K562 (cell line): ENCODE measurements around the gene MILR1. TPM values are rescaled to one million over a fixed set of nuclear protein-coding genes. Genes with fewer than 3 reads are reported as not detected.

ENCODE experiments used
- ATAC-seq: fragments of 200-7000 bp; cut with Tn5 transposase; 3 replicates; pipeline ENCODE4 v1.9.1; 2020; ENCODE audit warnings: moderate library complexity
- BruUV-seq: library from RNA; stranded (reverse); fragments of 400-500 nt; replicated peaks from 2 replicates; lab custom pipeline; 2021; lab: Mats Ljungman, UMichigan
- CTCF ChIA-PET: fragments of 300-600 bp; formaldehyde crosslinking; extraction: SDS; loops from one replicate; lab custom pipeline; 2021; ENCODE audit warnings: low intra/inter-chr PET ratio; lab: Yijun Ruan, JAX
- POLR2A ChIA-PET: fragments of 300-600, 350-650 bp; sonication (Branson Sonifier 250); formaldehyde crosslinking; extraction: SDS; loops from one replicate; lab custom pipeline; 2021; ENCODE audit warnings: antibody characterized with exemption, inconsistent platforms; lab: Yijun Ruan, JAX
- DNase-seq, 4 experiments: peaks; one replicate each; pipeline versions ENCODE4 v3.0.0 to v3.0.0-alpha.2; 2011 to 2018; ENCODE audit warnings: low spot score in 3 of 4, mixed read lengths in 3 of 4; ENCODE audit errors: extremely low read depth in 1 of 4
- FAIRE-seq: peaks from 2 replicates; lab custom pipeline; 2011; peaks lifted over from hg19 to GRCh38; lab: Jason Lieb, UNC
- H2AFZ ChIP-seq: 2 replicates; pipeline ENCODE4 v1.6.0; 2011; ENCODE audit warnings: low read depth, low read length, control low read depth, inconsistent platforms
- H3K27ac ChIP-seq: fragments of 200-600 bp; 3 replicates; pipeline ENCODE4 v1.8.0; 2011; ENCODE audit warnings: low read depth, mild to moderate bottlenecking, control low read depth, inconsistent platforms, low read length, moderate library complexity, mixed read lengths; ENCODE audit errors: extremely low read depth
- H3K27me3 ChIP-seq, 2 experiments: fragments of 300-600 bp in 1 of 2; 2 replicates in 1 of 2; 3 replicates in 1 of 2; pipeline versions ENCODE4 v1.6.0 to v1.8.0; 2011; ENCODE audit warnings: inconsistent platforms in 2 of 2, low read length in 2 of 2, mild to moderate bottlenecking in 1 of 2, mixed read lengths in 1 of 2, moderate library complexity in 1 of 2; ENCODE audit not compliant: control insufficient read depth in 2 of 2, insufficient read depth in 2 of 2
- H3K36me3 ChIP-seq: fragments of 300-600 bp; 3 replicates; pipeline ENCODE4 v1.8.0; 2011; ENCODE audit warnings: mild to moderate bottlenecking, low read length, inconsistent platforms; ENCODE audit not compliant: control insufficient read depth, insufficient read depth
- H3K4me1 ChIP-seq, 2 experiments: fragments of 200-600 bp in 1 of 2; replicated peaks in 1 of 2; 2 replicates in 1 of 2; 3 replicates in 1 of 2; pipeline versions ENCODE4 v1.5.1 to v1.8.0; 2011; ENCODE audit warnings: inconsistent platforms in 2 of 2, low read length in 2 of 2, mild to moderate bottlenecking in 1 of 2, mixed read lengths in 1 of 2, moderate library complexity in 1 of 2; ENCODE audit not compliant: control insufficient read depth in 2 of 2, insufficient read depth in 2 of 2
- H3K4me2 ChIP-seq: 2 replicates; pipeline ENCODE4 v1.6.1; 2011; ENCODE audit warnings: low read length, control low read depth, inconsistent platforms, mixed read lengths; ENCODE audit not compliant: insufficient read depth
- H3K4me3 ChIP-seq: fragments of 200-600 bp; sonication (generic), shearing (Covaris generic); 2 replicates; pipeline ENCODE4 v1.5.1; 2016; ENCODE audit warnings: control low read depth, inconsistent platforms
- H3K79me2 ChIP-seq: fragments of 200-600 bp; 3 replicates; pipeline ENCODE4 v1.8.0; 2011; ENCODE audit warnings: low read length, inconsistent platforms; ENCODE audit not compliant: control insufficient read depth, insufficient read depth
- H3K9ac ChIP-seq, 2 experiments: 2 replicates each; pipeline versions ENCODE4 v1.6.0 to v1.6.1; 2011; ENCODE audit warnings: low read depth in 2 of 2, low read length in 2 of 2, control low read depth in 1 of 2, inconsistent platforms in 1 of 2, mild to moderate bottlenecking in 1 of 2, mixed read lengths in 1 of 2; ENCODE audit not compliant: insufficient read depth in 1 of 2
- H3K9me1 ChIP-seq: one replicate; pipeline ENCODE4 v1.6.0; 2011; ENCODE audit warnings: inconsistent platforms, mild to moderate bottlenecking, low read length, moderate library complexity; ENCODE audit not compliant: control insufficient read depth, insufficient read depth
- H3K9me3 ChIP-seq: replicated peaks from 2 replicates; pipeline ENCODE4 v1.5.1; 2011; ENCODE audit warnings: low read depth, low read length, inconsistent platforms; ENCODE audit not compliant: control insufficient read depth, insufficient read depth
- H4K20me1 ChIP-seq: replicated peaks from 2 replicates; pipeline ENCODE4 v1.6.1; 2011; ENCODE audit warnings: low read length, inconsistent platforms, mixed read lengths; ENCODE audit not compliant: control insufficient read depth, insufficient read depth
- ATF6 ChIP-seq: sonication (generic); formaldehyde crosslinking; IDR thresholded peaks from 2 replicates; pipeline ENCODE4 v1.4.0; 2020; ENCODE audit warnings: mild to moderate bottlenecking, missing genetic modification reagents
- COPS2 ChIP-seq: fragments of 450-650 bp; conservative IDR thresholded peaks from 2 replicates; pipeline ENCODE4 v1.6.1; 2016; ENCODE audit warnings: mild to moderate bottlenecking, moderate library complexity
- EGR1 ChIP-seq: fragments of 450-650 bp; conservative IDR thresholded peaks from 2 replicates; pipeline ENCODE4 v1.6.1; 2017; ENCODE audit warnings: mild to moderate bottlenecking
- MAFG ChIP-seq: fragments of 450-650 bp; conservative IDR thresholded peaks from 2 replicates; pipeline ENCODE4 v1.6.1; 2016; ENCODE audit warnings: missing genetic modification characterization, missing compliant biosample characterization
- PTTG1 ChIP-seq: fragments of 450-650 bp; IDR thresholded peaks from 2 replicates; pipeline ENCODE4 v1.6.1; 2016; ENCODE audit warnings: low read depth, mild to moderate bottlenecking, missing genetic modification characterization, missing compliant biosample characterization
- SIN3B ChIP-seq: fragments of 450-650 bp; IDR thresholded peaks from 2 replicates; pipeline ENCODE4 v1.6.1; 2017; ENCODE audit warnings: low read depth, mild to moderate bottlenecking, moderate library complexity
- SNRNP70 ChIP-seq: fragments of 200-400 bp; formaldehyde crosslinking; optimal IDR thresholded peaks from 2 replicates; pipeline ENCODE3; 2017; ENCODE audit warnings: low read depth, low read length
- TOE1 ChIP-seq, 2 experiments: fragments of 450-650 bp in 1 of 2; sonication (generic) in 1 of 2; formaldehyde crosslinking in 1 of 2; IDR thresholded peaks; 2 replicates each; pipeline versions ENCODE4 v1.7.1 to v1.8.0; 2016 to 2022; ENCODE audit warnings: borderline replicate concordance in 2 of 2, mild to moderate bottlenecking in 2 of 2, antibody characterized with exemption in 1 of 2, inconsistent platforms in 1 of 2, low read depth in 1 of 2, missing genetic modification reagents in 1 of 2, moderate library complexity in 1 of 2
- TSHZ1 ChIP-seq: fragments of 250-450 bp; sonication (Bioruptor Pico); IDR thresholded peaks from 2 replicates; pipeline ENCODE4 v1.4.0; 2020; ENCODE audit warnings: mild to moderate bottlenecking, moderate library complexity
- ZNF395 ChIP-seq: fragments of 200-800 bp; sonication (Bioruptor generic); IDR thresholded peaks from 2 replicates; pipeline ENCODE4 v1.6.1; 2017; ENCODE audit warnings: missing genetic modification characterization, missing compliant biosample characterization
- WGBS: fragments of 100-300 bp; shearing (Covaris generic); methylation state at CpG from one replicate; pipeline ENCODE4 v1.1.6; 2016; ENCODE audit warnings: low coverage, mixed read lengths; ENCODE audit not compliant: insufficient coverage; ENCODE audit errors: missing lambda C conversion rate; 5-methylcytosine and 5-hydroxymethylcytosine counted together
- in situ Hi-C: fragments of 300-500 bp; cut with MboI; formaldehyde crosslinking; loops from 4 replicates; pipeline ENCODE4 v1.15.0; 2018; ENCODE audit warnings: inconsistent platforms, mixed read lengths
- intact Hi-C: fragments of 100-400 bp; cut with micrococcal nuclease; formaldehyde crosslinking; loops from 2 replicates; pipeline ENCODE4 v1.14.2; 2022
- polyA plus RNA-seq, 8 experiments: library from polyadenylated mRNA; depleted of rRNA in 4 of 8; stranded (reverse) in 5 of 8; unstranded in 3 of 8; fragments of >200 nt; fragmentation: Nextera tagmentation in 2 of 8; fragmentation: Illumina TruSeq in 1 of 8; extraction: Ambion mirVana in 2 of 8; extraction: Trizol in 1 of 8; gene quantifications; 2 replicates each; pipeline versions ENCODE4 v1.2.1 to v1.2.3, GENCODE V29; 2011 to 2014; ENCODE audit warnings: inconsistent platforms in 1 of 8, missing spikeins in 1 of 8
- total RNA-seq, 7 experiments: library from RNA; depleted of rRNA in 6 of 7; stranded (reverse); fragments of >200 nt in 6 of 7; fragmentation: Illumina TruSeq in 2 of 7; extraction: Trizol in 2 of 7; gene quantifications; 2 replicates each; pipeline versions ENCODE4 v1.2.1 to v1.2.3, GENCODE V29; 2011 to 2021; ENCODE audit warnings: low replicate concordance in 1 of 7

The MILR1 gene
- total and polyA plus RNA-seq, 9 of the 15 experiments (the other 6 are each of a cell fraction or from before 2014, with no cell fraction given): 3.8 to 14.1 (median 7.1) TPM

GRCh38 chr17:64424324-64424849 is 24.5 kb upstream of the MILR1 start (continued):
- no peak for TF ChIP-seq ATF6
- no peak for TF ChIP-seq TOE1 (IDR thresholded peaks at IDR 0.05; ENCODE audit: borderline replicate concordance)
- no peak for TF ChIP-seq TOE1 (CRISPR knock-in tag; IDR thresholded peaks at IDR 0.05; ENCODE audit: borderline replicate concordance, low read depth)
- no peak for TF ChIP-seq SIN3B

GRCh38 chr17:64425191-64425590 is 23.7 kb upstream of the MILR1 start:
- no peak overlapping the region for H3K9ac ChIP-seq
- H2AFZ ChIP-seq: no peak overlapping the region
- CTCF ChIA-PET: no interaction called here
- DNase-seq: no peak
- 59% methylated on average over 3 of the region's 3 CpGs for WGBS
- H3K9me3 ChIP-seq: no peaks in the 10 kb centered on the region
- in situ Hi-C loops (loop anchor here (10.0 kb wide), 1 partner anchor 540 kb away; no protein-coding TSS in a partner anchor), intact Hi-C loops (no loop called here)
- no peaks in the 10 kb centered on the region for H3K36me3 ChIP-seq
- BruUV-seq: no TSS peak
- no peaks in the 10 kb centered on the region for H3K9me1 ChIP-seq
- FAIRE-seq: no peak
- no peak overlapping the region for H3K4me2 ChIP-seq
- ATAC-seq: no peak
- no peaks in the 10 kb centered on the region for H4K20me1 ChIP-seq
- H3K27ac ChIP-seq: no peak overlapping the region
- no peaks in the 10 kb centered on the region for H3K79me2 ChIP-seq
- POLR2A ChIA-PET: interaction anchor here (1.2 kb wide), 2 partner anchors 24 to 80 kb away, joined by 4 read pairs; partner anchors contain the start of gene DDX5
- H3K4me1 ChIP-seq: peaks cover 0 to 9% of the 10 kb centered on the region in 2 experiments; a peak in 1 of 5 replicates
- no peaks in the 10 kb centered on the region for H3K27me3 ChIP-seq
- H3K4me3 ChIP-seq: no peak overlapping the region
- TF ChIP-seq SNRNP70 (no peak), TSHZ1 (CRISPR knock-in tag) (no peak), EGR1 (no peak), COPS2 (no peak), PTTG1 (no peak), ZNF395 (CRISPR knock-in tag) (no peak), MAFG (no peak)
